ENCODE data around the gene ACYP2.

- no peak for TF ChIP-seq EZH2 (IDR thresholded peaks at IDR 0.05; ENCODE audit: insufficient read depth, poor library complexity, severe bottlenecking)
- TF ChIP-seq EZH2phosphoT487 (IDR thresholded peaks at IDR 0.05; ENCODE audit: insufficient read depth, low read depth) = no peak
These were observed 140.8 kb downstream of the ACYP2 start, which contains the start of gene TSPYL6 for GRCh38 chr2:54256091-54256694.

Data from GM23248 (cell line).